ENCODE measurements around the gene KIR2DL1.

- TF ChIP-seq SUZ12 (IDR thresholded peaks at IDR 0.05; ENCODE audit: extremely low read depth, insufficient read depth, insufficient read length) (no peak), ZNF274 (IDR thresholded peaks at IDR 0.05; ENCODE audit: low read depth, low read length) (no peak)
Measured at GRCh38 chr19:54724644-54725043, 44.9 kb upstream of the KIR2DL1 start.

All from NT2/D1 (cell line).